Measurements from ENCODE around the gene SLC34A3. TPM values are rescaled to one million over a fixed set of nuclear protein-coding genes. Genes with fewer than 3 reads are reported as not detected.

Gene SLC34A3
- total RNA-seq, 4 donors from 2014 or later: 0.11 to 1.7 (median 0.38) TPM; not detected in 1

DNA sequence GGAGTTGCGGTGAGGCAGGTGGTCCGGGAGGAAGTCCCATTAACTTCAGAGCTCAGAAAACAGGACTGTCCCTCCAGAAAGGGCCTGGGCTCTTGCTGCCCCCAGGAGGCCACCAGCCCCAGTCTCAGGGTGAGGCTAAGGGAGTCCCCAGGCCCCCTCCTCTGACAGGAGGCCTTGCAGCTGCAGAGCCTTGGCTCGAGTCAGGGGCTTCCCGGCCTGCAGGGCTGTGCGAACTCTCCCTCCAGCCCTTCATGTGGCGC, 17.1 kb downstream of the SLC34A3 start:
- TF ChIP-seq CTCF (IDR thresholded peaks at IDR 0.05) (no peak), POLR2A (IDR thresholded peaks at IDR 0.05) (no peak)
- peaks cover 0 to 6% (median 0%) of the 10 kb centered on the region in 4 donors for H3K27me3 ChIP-seq
- H3K4me3 ChIP-seq: no peak overlapping the region
- no peaks in the 10 kb centered on the region for H3K9me3 ChIP-seq
- 83% methylated on average over 2 of the region's 6 CpGs; no CpG with 5 or more reads in 1 of the 2 donors for WGBS, 2 donors
- no peak for DNase-seq
- intact Hi-C loops (cut with DNase I): no loop called here
- peaks cover 17 to 39% (median 17%) of the 10 kb centered on the region in 3 donors for H3K4me1 ChIP-seq
- H3K27ac ChIP-seq: no peak overlapping the region
- H3K36me3 ChIP-seq: peaks cover 3 to 10% (median 8%) of the 10 kb centered on the region in 3 donors

DNA sequence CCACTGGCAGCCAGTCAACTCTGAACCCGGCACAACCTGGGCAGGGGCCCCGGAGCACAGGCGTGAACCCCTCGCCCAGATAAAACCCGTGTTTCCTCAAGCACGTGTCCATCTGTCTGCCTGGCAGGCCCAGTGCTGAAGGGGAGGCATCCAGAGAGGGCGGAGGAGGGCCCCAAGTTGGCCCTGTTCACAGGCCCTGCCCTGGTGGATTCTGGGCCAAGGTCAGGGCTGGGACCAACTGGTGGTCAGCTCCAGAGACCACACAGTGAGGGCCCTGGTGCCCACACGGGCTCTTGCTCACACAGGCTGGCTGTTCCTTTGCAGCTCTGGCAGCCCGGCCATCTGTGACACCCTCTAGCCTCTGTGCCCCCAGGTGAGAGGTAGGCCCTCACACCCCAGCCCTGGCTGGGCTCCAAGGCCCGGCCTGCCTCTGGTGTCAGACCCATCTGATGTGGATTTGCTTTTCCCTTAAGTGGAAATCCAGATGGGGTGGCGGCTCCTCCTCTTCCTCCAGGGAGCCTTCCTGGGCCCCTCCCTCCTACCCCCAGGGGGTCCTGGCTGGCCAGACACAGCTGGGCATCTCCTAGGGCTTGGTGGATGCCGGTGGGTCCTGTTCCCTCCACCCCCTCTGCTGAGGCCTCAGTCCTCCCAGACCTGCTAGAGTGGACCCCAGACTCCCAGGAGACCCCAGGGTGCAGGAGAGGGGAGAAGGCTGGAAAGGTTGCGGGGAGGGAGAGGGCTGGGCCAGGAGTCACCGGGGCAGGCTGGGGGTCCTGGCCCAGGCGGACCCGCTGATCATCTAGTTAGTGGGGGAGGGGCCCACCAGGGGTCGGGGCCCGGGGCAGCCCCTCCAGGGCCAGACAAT, 19.9 kb downstream of the SLC34A3 start:
- no peak for DNase-seq
- Histone ChIP-seq H3K9me3 (no peaks in the 10 kb centered on the region), H3K36me3 (no peaks in the 10 kb centered on the region), H3K27me3 (peaks cover 0 to 6% (median 0%) of the 10 kb centered on the region in 4 donors), H3K27ac (no peak overlapping the region), H3K4me1 (peaks cover 6 to 29% (median 10%) of the 10 kb centered on the region in 3 donors), H3K4me3 (no peak overlapping the region)
- TF ChIP-seq CTCF (IDR thresholded peaks at IDR 0.05) (no peak), POLR2A (IDR thresholded peaks at IDR 0.05) (no peak)
- intact Hi-C loops (cut with DNase I): no loop called here
- WGBS, 2 donors: 83% methylated on average over 7 of the region's 18 CpGs; no CpG with 5 or more reads in 1 of the 2 donors

- no peaks in the 10 kb centered on the region for H3K9me3 ChIP-seq
- DNase-seq: no peak
- no peak within 1 kb of the TSS for H3K4me3 ChIP-seq
- H3K4me1 ChIP-seq: peaks cover 9 to 29% (median 15%) of the 10 kb centered on the region in 3 donors
- peaks cover 0 to under 1% (median 0%) of the 10 kb centered on the region in 3 donors for H3K36me3 ChIP-seq
- H3K27ac ChIP-seq: no peak within 1 kb of the TSS
- intact Hi-C loops (cut with DNase I): no loop called here
- WGBS, 2 donors: 47% methylated on average over 3 of the region's 4 CpGs; no CpG with 5 or more reads in 1 of the 2 donors
- H3K27me3 ChIP-seq: peaks cover 0 to 6% (median 0%) of the 10 kb centered on the region in 4 donors
- TF ChIP-seq POLR2A (IDR thresholded peaks at IDR 0.05) (no peak), CTCF (IDR thresholded peaks at IDR 0.05) (no peak)
Observed at GRCh38 chr9:137251194-137251461, 20.4 kb downstream of the SLC34A3 start, which contains the start of gene STPG3. TSS of gene STPG3 (plus strand) at chr9:137251286. CDS start at chr9:137251287, 1 bp downstream.

DNA sequence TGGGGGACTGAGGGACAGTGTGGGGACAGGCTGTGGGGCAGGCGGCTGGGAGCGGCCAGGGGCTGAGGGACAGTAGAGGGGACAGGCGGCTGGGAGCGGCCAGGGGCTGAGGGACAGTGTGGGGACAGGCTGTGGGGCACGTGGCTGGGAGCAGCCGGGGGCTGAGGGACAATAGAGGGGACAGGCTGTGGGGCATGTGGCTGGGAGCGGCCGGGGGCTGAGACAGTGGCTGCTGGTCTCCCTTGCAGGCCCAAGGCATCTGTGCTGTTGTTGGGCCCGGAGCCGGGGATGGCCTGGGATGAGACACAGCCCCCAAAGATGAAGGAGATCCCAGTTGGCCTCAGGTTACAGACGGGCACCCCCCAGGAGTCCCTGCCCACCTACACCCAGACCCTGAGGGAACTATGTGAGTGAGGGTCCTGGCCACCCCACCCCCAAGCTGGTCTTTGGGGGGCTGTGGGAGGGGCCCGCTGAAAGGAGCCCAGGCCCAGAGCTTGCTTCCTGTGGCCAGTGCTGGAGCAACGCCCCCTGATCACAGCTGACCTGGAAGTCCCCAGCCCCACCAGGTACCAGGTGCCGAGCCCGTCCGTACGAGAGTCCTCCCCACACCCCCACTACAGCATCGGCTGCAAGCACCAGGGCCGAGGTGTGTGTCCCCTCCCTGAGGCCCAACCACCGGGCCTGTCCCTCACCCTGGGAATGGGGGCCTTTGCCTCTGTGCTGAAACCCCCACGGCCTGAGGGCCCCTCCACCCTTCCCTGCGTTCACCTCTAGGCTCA, 21.0 kb downstream of the SLC34A3 start:
- Histone ChIP-seq H3K27me3 (peaks cover 0 to 6% (median 0%) of the 10 kb centered on the region in 4 donors), H3K9me3 (no peaks in the 10 kb centered on the region), H3K27ac (no peak overlapping the region), H3K4me3 (no peak overlapping the region), H3K4me1 (peaks cover 15 to 34% (median 20%) of the 10 kb centered on the region in 3 donors), H3K36me3 (peaks cover under 1 to 6% (median 2%) of the 10 kb centered on the region in 3 donors)
- no peak for DNase-seq
- no peak for TF ChIP-seq POLR2A (IDR thresholded peaks at IDR 0.05)
- intact Hi-C loops (cut with DNase I): no loop called here
- WGBS, 2 donors: 82 to 83% methylated on average over 6 to 9 of the region's 22 CpGs

DNA sequence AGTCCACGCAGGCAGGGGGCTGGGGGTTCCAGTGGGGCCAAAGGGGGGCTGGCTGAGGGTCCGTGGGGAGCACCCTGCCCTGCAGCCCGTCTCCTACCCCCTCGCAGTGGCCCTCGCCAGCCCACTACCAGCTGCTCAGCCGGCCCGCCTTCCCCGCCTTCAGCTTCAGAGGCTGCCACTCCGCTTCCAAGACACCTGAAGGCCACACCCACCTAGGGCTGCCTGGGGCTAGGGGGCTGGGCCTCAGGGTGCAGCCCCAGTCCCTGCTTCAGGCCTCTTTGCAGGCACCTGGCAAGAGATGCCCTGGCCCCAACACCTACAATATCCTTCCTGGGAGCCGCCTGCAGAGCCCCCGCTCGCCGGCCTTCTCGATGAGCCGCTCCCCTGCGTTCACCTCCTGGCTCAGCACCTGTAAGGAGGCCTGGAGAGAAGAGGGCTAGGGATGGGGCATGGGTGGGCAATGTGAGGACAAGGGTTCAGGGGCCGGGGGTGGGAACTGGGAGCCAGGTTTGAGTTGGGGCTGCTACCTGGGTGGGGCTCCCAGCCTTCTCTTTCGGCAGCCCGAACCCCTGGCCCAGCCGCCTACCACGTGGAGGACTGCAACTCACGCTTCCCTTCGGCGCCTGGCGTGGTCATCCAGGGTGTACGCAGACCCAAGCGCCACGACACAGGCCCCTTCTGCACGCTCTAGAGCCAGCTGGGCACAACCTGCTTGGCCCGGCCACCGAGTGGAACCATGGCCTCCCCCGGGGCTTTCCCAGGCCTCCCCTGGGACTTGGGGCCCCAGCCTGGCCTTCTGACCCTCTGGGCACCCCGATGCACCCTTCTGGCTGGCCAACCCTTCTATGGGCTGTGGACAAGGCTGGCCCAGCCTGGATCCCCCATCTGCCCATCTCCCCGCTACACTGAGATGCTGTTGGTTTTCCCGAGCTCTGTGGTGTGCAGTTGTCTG, 22.1 kb downstream of the SLC34A3 start:
- WGBS, 2 donors: 80 to 85% methylated on average over 1 to 17 of the region's 35 CpGs
- no peak for DNase-seq
- Histone ChIP-seq H3K27ac (no peak overlapping the region), H3K9me3 (no peaks in the 10 kb centered on the region), H3K27me3 (peaks cover 0 to 6% (median 0%) of the 10 kb centered on the region in 4 donors), H3K4me1 (peaks cover 18 to 40% (median 23%) of the 10 kb centered on the region in 3 donors), H3K4me3 (no peak overlapping the region), H3K36me3 (peaks cover 4 to 18% (median 7%) of the 10 kb centered on the region in 3 donors)
- intact Hi-C loops (cut with DNase I): no loop called here
- TF ChIP-seq CTCF (IDR thresholded peaks at IDR 0.05) (no peak), POLR2A (IDR thresholded peaks at IDR 0.05) (no peak)

All from esophagus squamous epithelium (tissue), 5 donors.